Thoracic aorta (tissue), 2 donors: ENCODE measurements around the gene ELMO2. TPM values are rescaled to one million over a fixed set of nuclear protein-coding genes. Genes with fewer than 3 reads are reported as not detected.

Source experiments
- ATAC-seq: fragments of 150-250 bp; one replicate; pipeline ENCODE4 v1.8.0; 2017; ENCODE audit warnings: low read depth; ENCODE audit not compliant: insufficient number of reproducible peaks, low FRiP score
- DNase-seq: peaks from one replicate; pipeline ENCODE4 v3.0.0-alpha.2; 2020; ENCODE audit warnings: low spot score
- H3K27ac ChIP-seq, 2 donors: fragments of 200-600 bp; sonication (generic); 1 replicate in 1 of 2; 2 replicates in 1 of 2; pipeline ENCODE4 v1.5.1; 2016; ENCODE audit warnings: mild to moderate bottlenecking in 2 of 2, moderate library complexity in 2 of 2
- H3K27me3 ChIP-seq: fragments of 200-600 bp; sonication (generic); replicated peaks from 2 replicates; pipeline ENCODE4 v1.6.0; 2016; ENCODE audit warnings: mild to moderate bottlenecking; ENCODE audit not compliant: insufficient read depth
- H3K36me3 ChIP-seq: fragments of 200-600 bp; sonication (generic); one replicate; pipeline ENCODE4 v1.5.1; 2016
- H3K4me1 ChIP-seq, 2 donors: fragments of 200-600 bp; sonication (generic); 1 replicate in 1 of 2; 2 replicates in 1 of 2; pipeline versions ENCODE4 v1.5.1 to v1.6.0; 2016; ENCODE audit warnings: low read depth in 2 of 2, mild to moderate bottlenecking in 1 of 2; ENCODE audit not compliant: control insufficient read depth in 1 of 2
- H3K4me3 ChIP-seq: fragments of 200-600 bp; sonication (generic); 2 replicates; pipeline ENCODE4 v1.5.1; 2016; ENCODE audit warnings: mild to moderate bottlenecking
- H3K9me3 ChIP-seq: fragments of 200-600 bp; sonication (generic); 2 replicates; pipeline ENCODE4 v1.5.1; 2016
- CTCF ChIP-seq: fragments of 200-600 bp; sonication (generic); IDR thresholded peaks from one replicate; pipeline ENCODE4 v1.5.1; 2019; ENCODE audit warnings: antibody characterized with exemption
- total RNA-seq, 2 donors: library from RNA; depleted of rRNA; stranded (reverse); fragments of >200 nt; gene quantifications; one replicate each; pipeline versions ENCODE4 v1.1.0 to v1.2.3, GENCODE V29; 2016

ELMO2 gene
- total RNA-seq, 2 donors from 2014 or later = 50.1 to 55.2 TPM

DNA sequence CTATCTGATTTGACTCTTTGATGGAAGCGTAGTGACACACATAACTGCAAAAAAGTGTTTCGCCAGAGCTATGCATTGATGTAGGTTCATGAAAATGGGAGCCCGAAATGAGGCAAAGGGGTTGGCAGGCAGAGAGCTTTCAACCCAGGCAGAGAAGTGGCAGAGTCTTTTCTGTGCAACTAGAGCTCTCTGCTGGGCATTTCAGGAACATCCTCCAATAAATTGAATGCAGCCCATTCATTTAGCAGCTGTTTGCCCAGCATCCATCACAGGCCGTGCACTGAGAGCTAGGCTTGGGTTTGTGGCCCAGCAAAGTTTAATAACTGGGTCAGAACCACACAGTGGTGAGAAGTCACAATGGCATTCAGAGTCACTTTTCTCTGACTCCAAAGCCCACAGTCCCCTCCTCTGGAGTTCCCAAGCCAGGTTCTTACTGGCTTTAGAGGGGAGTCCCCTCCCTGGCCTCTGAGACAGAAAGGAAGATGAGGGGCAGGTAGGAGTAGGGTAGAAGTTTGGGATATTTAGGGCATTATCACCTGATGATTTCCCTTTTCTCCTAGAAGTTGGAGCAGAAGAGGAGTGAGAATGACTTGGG lies 31.8 kb upstream of the ELMO2 start:
- Histone ChIP-seq H3K9me3 (no peaks in the 10 kb centered on the region), H3K4me1 (no peaks in the 10 kb centered on the region), H3K4me3 (no peak overlapping the region), H3K27me3 (no peaks in the 10 kb centered on the region), H3K27ac (no peak overlapping the region), H3K36me3 (no peaks in the 10 kb centered on the region)
- DNase-seq (no peak), ATAC-seq (no peak)
- TF ChIP-seq CTCF = no peak

GRCh38 chr20:46435146-46435545 lies 28.7 kb upstream of the ELMO2 start:
- H3K27me3 ChIP-seq = no peaks in the 10 kb centered on the region

DNA sequence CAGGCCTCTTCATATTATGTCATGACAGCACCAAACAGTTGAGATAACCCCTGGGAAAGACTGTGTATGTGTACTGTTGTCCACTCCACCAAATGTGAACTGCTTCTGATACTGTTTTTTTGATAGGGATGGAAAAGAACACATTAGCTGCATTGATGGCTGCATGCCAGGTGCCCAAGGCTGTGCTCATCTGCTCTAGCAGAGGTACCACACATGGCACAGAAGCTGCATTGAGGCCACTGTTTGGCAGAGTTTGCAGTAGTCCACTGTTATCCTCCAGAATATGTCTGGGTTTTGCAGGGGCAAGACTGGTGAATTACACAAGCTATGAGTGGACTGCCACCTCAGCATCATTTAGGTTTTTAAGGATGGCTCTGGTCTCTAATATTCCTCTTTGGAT lies 28.2 kb upstream of the ELMO2 start:
- Histone ChIP-seq H3K9me3 (no peaks in the 10 kb centered on the region), H3K27me3 (no peaks in the 10 kb centered on the region), H3K27ac (no peak overlapping the region), H3K36me3 (no peaks in the 10 kb centered on the region), H3K4me1 (no peaks in the 10 kb centered on the region), H3K4me3 (no peak overlapping the region)
- no peak for TF ChIP-seq CTCF
- DNase-seq (no peak), ATAC-seq (no peak)

More at GRCh38 chr20:46435146-46435545, 28.7 kb upstream of the ELMO2 start:
- DNase-seq (no peak), ATAC-seq (no peak)
- Histone ChIP-seq H3K4me3 (no peak overlapping the region), H3K4me1 (no peaks in the 10 kb centered on the region), H3K9me3 (no peaks in the 10 kb centered on the region), H3K27ac (no peak overlapping the region), H3K36me3 (no peaks in the 10 kb centered on the region)
- TF ChIP-seq CTCF = no peak

GRCh38 chr20:46433051-46433450 lies 26.6 kb upstream of the ELMO2 start:
- TF ChIP-seq CTCF = no peak
- ATAC-seq = no peak
- H3K4me3 ChIP-seq = no peak overlapping the region
- DNase-seq = no peak
- no peaks in the 10 kb centered on the region for H3K36me3 ChIP-seq
- no peaks in the 10 kb centered on the region for H3K4me1 ChIP-seq
- no peak overlapping the region for H3K27ac ChIP-seq
- no peaks in the 10 kb centered on the region for H3K9me3 ChIP-seq
- no peaks in the 10 kb centered on the region for H3K27me3 ChIP-seq

GRCh38 chr20:46430921-46431712 lies 24.7 kb upstream of the ELMO2 start:
- DNase-seq = no peak
- H3K9me3 ChIP-seq = no peaks in the 10 kb centered on the region
- H3K27ac ChIP-seq = no peak overlapping the region
- no peak for ATAC-seq
- H3K4me3 ChIP-seq = no peak overlapping the region
- H3K27me3 ChIP-seq = no peaks in the 10 kb centered on the region
- H3K4me1 ChIP-seq = no peaks in the 10 kb centered on the region
- H3K36me3 ChIP-seq = no peaks in the 10 kb centered on the region
- TF ChIP-seq CTCF = no peak
